Astrocyte of the cerebellum (primary cell): ENCODE results near the gene SLC7A14.

Source experiments
- DNase-seq: peaks from one replicate; pipeline ENCODE4 v3.0.0-alpha.2; 2011; ENCODE audit warnings: low read depth
- H3K4me3 ChIP-seq: 2 replicates; pipeline ENCODE4 v1.5.1; 2011; ENCODE audit warnings: mild to moderate bottlenecking, low read depth, low read length, moderate library complexity
- CTCF ChIP-seq: IDR thresholded peaks from 2 replicates; pipeline ENCODE4 v1.5.1; 2012; ENCODE audit warnings: low read length, low read depth, moderate library complexity, mild to moderate bottlenecking; ENCODE audit errors: missing control alignments
- in situ Hi-C: cut with HindIII; loops from 2 replicates; pipeline ENCODE4 v1.10.0; 2017; ENCODE audit warnings: low sequenced_read_pairs

The SLC7A14 gene

GRCh38 chr3:170563712-170564423, 22.0 kb downstream of the SLC7A14 start:
- no peak for TF ChIP-seq CTCF
- in situ Hi-C loops: loop anchor here (5.0 kb wide), 1 partner anchor 78 kb away; no protein-coding TSS in a partner anchor
- no peak overlapping the region for H3K4me3 ChIP-seq
- DNase-seq: no peak

GRCh38 chr3:170562080-170562479, 23.8 kb downstream of the SLC7A14 start:
- in situ Hi-C loops: loop anchor here (5.0 kb wide), 1 partner anchor 80 kb away; no protein-coding TSS in a partner anchor
- TF ChIP-seq CTCF: no peak
- H3K4me3 ChIP-seq: no peak overlapping the region
- no peak for DNase-seq

GRCh38 chr3:170560717-170561382, 25.0 kb downstream of the SLC7A14 start:
- no peak for TF ChIP-seq CTCF
- no peak overlapping the region for H3K4me3 ChIP-seq
- no peak for DNase-seq
- in situ Hi-C loops: loop anchor here (5.0 kb wide), 1 partner anchor 81 kb away; no protein-coding TSS in a partner anchor

- in situ Hi-C loops: loop anchor here (5.0 kb wide), 1 partner anchor 82 kb away; no protein-coding TSS in a partner anchor
- no peak overlapping the region for H3K4me3 ChIP-seq
- no peak for DNase-seq
- TF ChIP-seq CTCF: no peak
These were observed 25.6 kb downstream of the SLC7A14 start for GRCh38 chr3:170560296-170560695.

GRCh38 chr3:170558427-170558826, 27.4 kb downstream of the SLC7A14 start:
- DNase-seq: no peak
- TF ChIP-seq CTCF: no peak
- in situ Hi-C loops: no loop called here
- H3K4me3 ChIP-seq: no peak overlapping the region

GRCh38 chr3:170555329-170555728, 30.5 kb downstream of the SLC7A14 start:
- in situ Hi-C loops: no loop called here
- DNase-seq: no peak
- TF ChIP-seq CTCF: no peak
- no peak overlapping the region for H3K4me3 ChIP-seq
